NCI-H2196 (cell line): ENCODE data around the gene CDC42.

Experiments used
- DNase-seq: peaks from one replicate; lab custom pipeline; 2025; ENCODE audit not compliant: unreplicated experiment; lab: John Stamatoyannopoulos, UW

CDC42 gene

GRCh38 chr1:22108339-22109105 is 56.0 kb downstream of the CDC42 start:
- no peak for DNase-seq

GRCh38 chr1:22110016-22110415 is 57.5 kb downstream of the CDC42 start:
- DNase-seq: no peak

GRCh38 chr1:22111115-22111514 is 58.6 kb downstream of the CDC42 start:
- DNase-seq: no peak

GRCh38 chr1:22111620-22112019 is 59.1 kb downstream of the CDC42 start:
- DNase-seq: no peak

GRCh38 chr1:22112554-22112953 is 60.0 kb downstream of the CDC42 start:
- no peak for DNase-seq

- DNase-seq: no peak
These were observed 61.8 kb downstream of the CDC42 start for GRCh38 chr1:22114083-22115012.

- DNase-seq: no peak
These were observed 62.8 kb downstream of the CDC42 start for GRCh38 chr1:22115286-22115685.

GRCh38 chr1:22117238-22117637 is 64.7 kb downstream of the CDC42 start:
- DNase-seq: no peak

GRCh38 chr1:22117851-22118250 is 65.3 kb downstream of the CDC42 start:
- DNase-seq: peak; percentile 10

- no peak for DNase-seq
These were observed 65.9 kb downstream of the CDC42 start for GRCh38 chr1:22118291-22118992.

- DNase-seq: no peak
These were observed 67.3 kb downstream of the CDC42 start for GRCh38 chr1:22119626-22120468.

- DNase-seq: no peak
These were observed 67.9 kb downstream of the CDC42 start for GRCh38 chr1:22120469-22120790.

GRCh38 chr1:22121421-22121911 is 69.0 kb downstream of the CDC42 start:
- DNase-seq: no peak

- no peak for DNase-seq
These were observed 70.0 kb downstream of the CDC42 start for GRCh38 chr1:22122273-22123070.

- DNase-seq: no peak
These were observed 70.5 kb downstream of the CDC42 start for GRCh38 chr1:22123071-22123390.

- no peak for DNase-seq
These were observed 71.4 kb downstream of the CDC42 start for GRCh38 chr1:22123901-22124404.

- no peak for DNase-seq
These were observed 72.2 kb downstream of the CDC42 start for GRCh38 chr1:22124592-22125229.

- no peak for DNase-seq
These were observed 74.0 kb downstream of the CDC42 start for GRCh38 chr1:22126531-22126930.

- no peak for DNase-seq
These were observed 74.7 kb downstream of the CDC42 start for GRCh38 chr1:22127248-22127647.
